Dedifferentiated amniotic fluid mesenchymal stem cell (primary cell): ENCODE measurements around the gene KEL.

ENCODE experiments used
- DNase-seq: peaks from one replicate; pipeline ENCODE4 v3.0.0-alpha.2; 2016; ENCODE audit errors: extremely low spot score

KEL gene

GRCh38 chr7:142898377-142899170 is 63.6 kb downstream of the KEL start:
- DNase-seq = no peak

DNA sequence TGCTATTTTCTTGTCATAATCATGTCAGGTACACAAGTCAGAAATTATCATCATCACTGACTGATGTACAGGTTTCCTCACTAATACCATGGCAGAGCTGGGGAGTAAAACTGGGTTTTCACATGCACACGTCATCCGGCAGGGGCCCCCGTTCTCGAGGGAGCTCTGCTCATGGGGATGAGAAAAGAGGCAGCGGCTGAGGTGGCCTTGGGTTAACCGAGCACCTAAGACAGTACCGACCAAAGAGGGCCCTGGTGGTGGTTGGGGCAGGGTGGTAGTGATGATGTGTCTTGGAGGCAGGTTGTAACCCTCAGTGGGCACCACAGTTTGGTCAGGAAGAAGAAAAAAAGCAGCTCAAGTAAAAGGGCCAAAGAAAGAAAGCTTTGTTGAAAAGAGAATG is 64.5 kb downstream of the KEL start:
- DNase-seq = no peak

- no peak for DNase-seq
Observed at GRCh38 chr7:142896741-142897379, 65.3 kb downstream of the KEL start.

DNA sequence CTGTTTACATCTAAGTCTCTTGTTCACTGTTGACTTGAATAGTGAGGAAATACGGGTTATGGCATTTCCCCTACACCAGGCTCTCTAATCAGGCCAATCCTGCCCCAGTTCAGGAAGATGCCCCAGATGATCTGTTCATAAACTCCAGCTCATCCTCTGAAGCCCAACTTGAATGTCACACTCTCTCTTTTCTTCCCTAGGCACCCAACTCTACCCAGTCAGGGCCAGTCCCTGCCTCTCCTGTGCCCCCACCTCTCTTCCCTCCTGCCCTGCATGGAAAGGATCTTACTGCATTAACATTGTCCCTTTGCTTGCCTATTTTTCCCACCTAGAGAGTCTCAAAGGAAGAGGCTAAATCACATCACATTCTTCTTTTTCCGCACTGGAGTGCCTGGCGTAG is 66.0 kb downstream of the KEL start:
- DNase-seq = no peak

- DNase-seq = no peak
Observed at GRCh38 chr7:142894985-142895593, 67.1 kb downstream of the KEL start.

DNA sequence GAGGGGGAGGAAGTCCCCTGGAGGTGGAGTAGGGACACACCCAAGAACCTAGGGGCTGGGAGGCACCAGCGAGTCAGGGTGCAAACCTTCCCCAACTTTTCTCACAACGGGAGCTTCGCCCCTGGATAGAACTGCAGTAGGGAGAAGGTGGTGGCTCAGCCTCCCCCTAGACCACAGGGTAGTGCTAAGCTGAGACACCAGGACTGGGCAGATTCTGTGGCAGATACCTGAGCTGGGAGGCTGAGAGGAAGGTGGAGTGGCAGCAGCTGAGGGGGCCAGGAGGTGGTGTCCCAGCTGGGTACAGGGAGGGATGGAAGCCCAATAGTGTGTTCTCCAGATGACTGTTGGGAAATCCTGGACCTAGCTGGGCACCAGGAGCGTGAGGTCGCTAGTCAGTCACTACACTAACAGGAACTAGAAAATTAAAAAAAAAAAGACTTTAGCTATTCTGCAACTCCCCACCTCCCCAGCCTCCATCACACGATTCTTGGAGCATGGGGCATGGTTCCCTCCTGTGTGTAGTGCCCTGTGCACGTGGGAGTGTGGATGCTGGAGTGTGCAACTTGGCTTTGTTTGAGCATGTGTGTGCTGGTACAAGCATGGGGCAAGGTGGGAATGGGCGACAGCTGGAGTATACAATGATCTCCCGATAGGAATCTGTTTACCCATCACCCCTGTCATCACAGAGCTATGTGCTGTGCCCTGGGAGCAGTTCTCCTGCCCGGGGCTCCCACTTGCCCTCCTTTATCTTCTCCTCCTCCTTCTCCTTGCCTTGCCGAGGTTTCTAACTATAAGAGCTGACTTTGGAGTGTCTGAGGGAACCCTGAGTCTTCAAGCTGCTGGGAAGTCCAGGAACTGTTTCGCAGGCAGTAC is 67.8 kb downstream of the KEL start:
- no peak for DNase-seq

- DNase-seq = no peak
Observed at GRCh38 chr7:142892951-142893350, 69.2 kb downstream of the KEL start.

- no peak for DNase-seq
Observed at GRCh38 chr7:142891490-142892082, 70.6 kb downstream of the KEL start.
